Inflammatory macrophage treated with lipopolysaccharide for 4 hours (primary cell): ENCODE measurements around the gene KRT75.
"Not testable (repeated sequence)": the region's sequence is repeated elsewhere in the genome, so short reads cannot be mapped to it uniquely, and the experiment has no call there.

Experiments
- DNase-seq: peaks from one replicate; pipeline ENCODE4 v3.0.0-alpha.2; 2020

Gene KRT75

DNA sequence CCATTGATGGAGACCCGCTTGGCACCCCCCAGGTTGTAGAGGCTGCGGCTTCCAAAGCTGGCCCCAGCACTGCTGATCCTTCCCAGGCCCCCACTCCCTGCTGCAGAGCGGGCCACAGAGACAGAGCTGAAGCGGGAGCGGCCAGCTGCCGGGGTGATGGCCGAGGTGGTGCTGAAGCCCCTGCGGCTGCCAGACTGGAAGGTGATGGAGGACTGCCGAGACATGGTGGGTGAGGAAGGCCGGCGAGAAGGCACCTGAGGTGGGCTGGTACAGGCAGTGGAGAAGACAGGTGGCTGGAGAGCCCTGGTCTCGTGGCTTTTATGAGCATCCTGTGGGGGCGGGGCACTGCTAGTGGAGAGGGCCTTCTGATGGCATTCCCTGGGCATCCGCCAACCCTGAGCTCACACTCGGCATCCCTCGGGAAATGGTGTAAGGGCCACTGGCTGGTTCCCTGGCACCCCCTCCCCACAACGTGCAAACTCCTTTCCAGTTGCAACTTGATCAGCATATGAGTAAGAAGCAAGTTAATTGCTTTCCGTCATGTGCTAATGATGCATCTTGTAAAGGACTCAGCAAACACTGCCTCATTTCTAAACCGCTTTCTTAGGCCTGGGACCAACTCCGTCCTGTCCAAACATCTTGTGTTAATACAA is at the start of gene KRT75:
KRT75 (minus strand) TSS at position 291 of the 653 bp plus-strand sequence; CDS start at position 224, 67 bp downstream.
- DNase-seq: no peak

- no peak for DNase-seq
Measured at GRCh38 chr12:52480073-52480472, 45.9 kb upstream of the KRT75 start.

GRCh38 chr12:52477651-52478050 is 43.5 kb upstream of the KRT75 start:
- DNase-seq: no peak

GRCh38 chr12:52474212-52474611 is 40.0 kb upstream of the KRT75 start:
- no peak for DNase-seq

- DNase-seq: no peak
Measured at GRCh38 chr12:52473768-52474167, 39.6 kb upstream of the KRT75 start, which contains the start of gene KRT6C. KRT6C (minus strand) TSS chr12:52473805; CDS start chr12:52473737, 68 bp downstream.

DNA sequence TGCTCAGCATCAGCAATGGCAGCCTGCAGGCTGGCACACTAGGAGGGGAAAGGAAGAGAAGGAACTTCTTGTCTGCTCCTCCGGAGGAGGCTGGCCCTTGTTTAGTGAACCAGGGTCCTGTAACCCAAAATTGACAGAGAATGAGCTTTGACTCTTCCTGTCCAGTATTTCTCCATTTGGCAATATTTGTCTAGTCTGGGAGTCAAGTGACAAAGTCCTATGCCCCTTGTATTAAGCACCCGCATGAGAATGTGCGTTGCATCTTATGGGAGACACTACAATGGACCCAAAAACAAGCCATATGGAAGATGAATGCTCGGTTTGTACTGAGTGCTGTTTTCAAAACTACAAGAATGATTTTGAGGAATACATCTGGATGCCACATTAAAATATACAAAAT is 35.7 kb upstream of the KRT75 start:
- DNase-seq: no peak

- no peak for DNase-seq
Measured at GRCh38 chr12:52464897-52465296, 30.7 kb upstream of the KRT75 start.

DNA sequence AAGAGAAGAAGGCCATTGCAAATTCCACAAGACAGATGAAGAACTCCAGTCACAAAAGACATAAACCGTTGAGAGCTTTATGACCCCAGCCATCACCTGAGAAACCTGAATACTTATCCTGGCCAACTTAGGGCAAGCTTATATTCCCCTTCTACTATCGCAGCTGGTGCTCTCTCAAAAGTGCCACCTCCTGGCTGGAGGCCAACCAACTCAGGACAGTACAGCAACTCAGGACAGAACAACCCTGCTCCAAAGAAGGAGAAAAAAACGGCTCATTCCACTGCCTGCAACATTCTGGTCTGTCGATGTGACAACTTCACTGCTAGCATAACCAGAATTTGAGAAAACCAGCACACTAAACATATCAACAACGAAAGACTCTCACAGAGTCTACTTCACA is 27.5 kb upstream of the KRT75 start:
- no peak for DNase-seq

GRCh38 chr12:52458861-52459260 is 24.7 kb upstream of the KRT75 start:
- DNase-seq: no peak

DNA sequence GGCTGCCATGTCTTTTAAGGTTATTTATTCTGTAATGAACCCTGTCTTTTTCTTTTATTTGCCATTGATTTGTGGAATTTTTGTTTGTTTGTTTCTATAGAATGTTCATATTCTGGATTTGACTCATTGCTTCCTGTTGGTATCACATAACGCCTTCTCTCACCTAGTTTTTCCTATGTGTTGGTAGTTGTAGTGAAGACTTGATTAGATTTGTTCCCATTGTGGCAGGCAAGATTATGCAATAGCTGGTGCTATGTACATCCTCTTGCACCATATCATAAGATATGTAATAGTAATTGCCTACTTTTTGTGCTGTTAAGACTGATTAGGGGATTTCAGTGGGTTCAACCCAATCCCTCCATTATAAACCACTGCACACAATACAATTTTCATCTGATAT is 21.6 kb upstream of the KRT75 start:
- peak; percentile 59 for DNase-seq

- no peak for DNase-seq
Measured at GRCh38 chr12:52454411-52455201, 20.4 kb upstream of the KRT75 start.

- DNase-seq: no peak
Measured at GRCh38 chr12:52452101-52452500, 17.9 kb upstream of the KRT75 start, which contains the start of gene KRT6B. KRT6B (minus strand) TSS chr12:52452146; CDS start chr12:52452078, 68 bp downstream.

DNA sequence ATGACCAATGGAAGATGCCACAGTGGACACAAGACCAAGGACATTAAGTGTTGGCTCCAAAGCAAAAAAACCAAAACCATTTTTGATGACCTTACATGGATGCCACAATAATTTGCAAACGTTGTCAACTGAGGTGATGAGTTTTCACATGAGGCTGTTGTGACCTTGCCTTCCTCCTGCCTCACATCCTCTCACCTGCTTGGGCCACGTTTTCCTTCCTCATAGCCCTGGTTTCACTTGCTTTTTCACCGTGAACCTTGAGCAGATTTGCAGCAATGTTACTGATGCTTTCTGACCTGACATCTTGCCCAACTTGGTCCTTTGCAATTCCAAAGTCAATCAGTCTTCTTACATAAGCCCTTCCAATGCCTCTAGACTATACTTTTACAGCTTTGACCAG is 14.1 kb upstream of the KRT75 start:
- DNase-seq: peak; percentile 59

- DNase-seq: not testable (repeated sequence)
Measured at GRCh38 chr12:52447196-52447595, 13.0 kb upstream of the KRT75 start.

DNA sequence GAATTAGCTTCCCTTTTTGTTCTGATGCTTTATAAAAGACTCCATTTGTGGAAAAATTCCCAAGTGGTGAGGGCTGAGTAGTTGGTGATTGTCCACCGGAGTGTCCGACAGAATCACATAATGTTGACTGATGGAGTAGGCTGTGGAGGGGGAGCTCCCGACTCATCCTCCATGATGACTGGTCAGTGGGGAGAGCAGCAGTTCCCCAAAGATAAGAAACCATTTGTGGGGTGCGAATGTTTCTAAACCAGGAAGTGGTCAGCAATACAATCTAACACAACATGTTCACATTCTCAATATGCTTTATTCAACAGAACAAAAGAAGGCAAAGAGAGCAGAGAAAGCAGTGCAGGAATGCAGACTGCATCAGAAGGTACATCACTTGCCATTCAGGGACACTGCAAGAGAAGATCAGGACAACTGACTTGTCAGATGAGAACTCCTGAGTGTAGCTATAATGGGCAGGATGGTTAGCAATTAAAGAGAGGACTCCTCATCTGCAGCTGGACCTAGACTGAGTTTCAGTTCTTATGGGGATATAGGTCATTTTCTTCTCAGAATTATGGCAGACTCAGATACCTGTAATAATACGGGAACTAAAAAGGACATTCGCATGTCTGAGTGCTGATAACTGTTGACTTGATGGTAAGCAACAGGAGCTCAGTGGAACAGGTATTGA is 12.3 kb upstream of the KRT75 start:
- DNase-seq: no peak

DNA sequence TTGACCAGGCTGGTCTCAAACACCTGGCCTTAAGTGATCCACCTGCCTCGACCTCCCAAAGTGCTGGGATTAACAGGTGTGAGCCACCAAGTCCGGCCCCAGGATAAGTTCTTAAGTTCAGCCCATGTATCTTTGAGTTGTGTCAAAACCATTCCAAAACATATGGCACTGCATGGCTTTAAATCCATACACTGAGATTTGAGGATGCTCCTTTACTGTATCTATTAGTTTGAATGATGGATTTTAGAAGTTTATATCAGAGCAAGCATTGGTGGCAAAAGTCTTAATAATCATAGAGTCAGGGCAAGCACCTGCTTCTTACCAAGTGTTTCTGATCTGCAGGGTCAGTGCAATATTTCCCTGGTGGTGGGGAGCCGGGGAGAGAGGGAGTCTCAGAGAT is 11.7 kb upstream of the KRT75 start:
- DNase-seq: no peak

DNA sequence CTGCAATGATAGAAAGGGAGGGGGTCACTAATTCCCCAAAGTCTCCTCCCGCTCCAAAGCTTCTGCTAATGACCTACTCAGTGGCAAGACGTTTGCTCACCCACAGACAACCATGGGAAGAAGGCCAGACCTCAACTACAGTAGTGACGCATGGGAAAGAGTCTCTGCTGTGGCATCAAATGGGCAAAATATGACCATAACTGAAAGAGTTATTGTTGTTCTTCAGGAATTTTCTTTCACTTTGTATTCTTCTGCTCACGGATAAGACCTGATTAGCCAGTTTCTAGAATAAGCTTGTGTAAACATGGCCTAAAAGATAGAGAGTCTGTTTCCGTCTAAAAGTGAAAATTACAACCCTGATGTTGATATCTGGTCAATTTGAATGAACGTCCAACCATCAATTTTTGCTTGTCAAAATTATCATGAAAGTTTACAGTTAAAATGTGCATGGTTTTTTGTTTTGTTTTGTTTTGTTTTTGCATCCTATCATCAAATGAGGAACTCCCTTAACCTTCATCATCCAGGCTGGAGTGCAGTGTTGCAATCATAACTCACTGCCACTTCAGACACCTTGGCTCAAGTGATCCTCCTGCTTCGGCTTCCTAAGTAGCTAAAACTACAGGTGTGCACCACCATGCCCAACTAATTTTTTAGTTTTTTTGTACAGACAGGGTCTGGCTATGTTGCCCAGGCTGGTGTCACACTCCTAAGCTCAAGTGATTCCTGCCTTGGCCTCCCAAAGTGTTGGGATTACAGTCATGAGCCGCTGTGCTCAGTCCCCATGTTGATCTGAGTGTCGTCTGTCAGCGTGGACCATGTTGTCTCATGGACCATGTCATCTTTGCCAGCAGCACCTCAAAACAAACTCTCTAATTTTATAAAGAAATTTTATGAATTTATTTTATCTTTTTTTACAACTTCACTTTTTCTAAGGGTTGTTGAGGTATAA is 10.8 kb upstream of the KRT75 start:
- DNase-seq: no peak

DNA sequence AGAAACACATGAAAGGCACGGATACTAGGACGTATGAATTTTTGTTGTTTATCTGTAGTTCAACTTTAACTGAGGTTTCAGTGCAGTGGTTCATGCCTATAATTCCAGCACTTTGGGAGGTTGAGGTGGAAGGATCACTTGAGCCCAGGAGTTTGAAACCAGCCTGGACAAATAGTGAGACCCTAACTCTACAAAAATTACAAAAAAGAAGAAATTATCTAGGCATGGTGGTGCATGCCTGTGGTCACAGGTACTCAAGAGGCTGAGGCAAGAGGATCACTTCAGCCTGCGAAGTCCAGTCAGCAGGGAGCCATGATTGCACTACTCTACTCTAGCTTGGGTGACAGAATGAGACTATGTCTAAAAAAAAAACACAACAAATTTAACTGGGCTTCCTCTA is 9.8 kb upstream of the KRT75 start:
- DNase-seq: no peak

- peak; percentile 10 for DNase-seq
Measured at GRCh38 chr12:52442600-52443061, 8.5 kb upstream of the KRT75 start.

GRCh38 chr12:52441320-52441911 is 7.2 kb upstream of the KRT75 start:
- no peak for DNase-seq

- DNase-seq: peak; percentile 10
Measured at GRCh38 chr12:52440821-52441319, 6.7 kb upstream of the KRT75 start.

GRCh38 chr12:52439845-52440244 is 5.7 kb upstream of the KRT75 start:
- DNase-seq: no peak
